ENCODE data around the gene TOR3A.

GRCh38 chr1:179099891-179100290 lies 18.0 kb downstream of the TOR3A start:
- no peak for TF ChIP-seq GATA2 (IDR thresholded peaks at IDR 0.05; ENCODE audit: low read depth, low read length)
- no peak for TF ChIP-seq GATA3 (IDR thresholded peaks at IDR 0.05; ENCODE audit: low read depth, low read length)
